GM12891 (cell line): ENCODE results near the gene EHMT1.

Experiments used
- POLR2A ChIP-seq: IDR thresholded peaks from 2 replicates; pipeline ENCODE4 v1.6.1; 2011; ENCODE audit warnings: low read depth, low read length, control low read depth
- POLR2AphosphoS5 ChIP-seq: IDR thresholded peaks from 2 replicates; pipeline ENCODE4 v1.6.1; 2011; ENCODE audit warnings: low read depth, low read length, control low read depth
- TAF1 ChIP-seq: IDR thresholded peaks from 2 replicates; pipeline ENCODE4 v1.6.1; 2011; ENCODE audit warnings: low read depth, low read length, control low read depth

- TF ChIP-seq POLR2A (no peak), TAF1 (no peak), POLR2AphosphoS5 (no peak)
These were observed 131.2 kb downstream of the EHMT1 start for GRCh38 chr9:137750007-137750406.
